Rectal smooth muscle tissue (tissue), 1 donor: ENCODE results near the gene MME.

Experiments used
- H3K27ac ChIP-seq: one replicate; pipeline ENCODE4 v1.7.0; 2013; ENCODE audit warnings: low read depth, low read length, inconsistent platforms
- H3K27me3 ChIP-seq: one replicate; pipeline ENCODE4 v1.7.0; 2013; ENCODE audit warnings: low read length; ENCODE audit not compliant: control insufficient read depth, insufficient read depth
- H3K36me3 ChIP-seq: one replicate; pipeline ENCODE4 v1.7.0; 2013; ENCODE audit warnings: low read length; ENCODE audit not compliant: control insufficient read depth, insufficient read depth
- H3K4me1 ChIP-seq: one replicate; pipeline ENCODE4 v1.7.0; 2013; ENCODE audit warnings: low read length; ENCODE audit not compliant: control insufficient read depth, insufficient read depth
- H3K4me3 ChIP-seq: one replicate; pipeline ENCODE4 v1.7.0; 2013; ENCODE audit warnings: low read length
- H3K9ac ChIP-seq: one replicate; pipeline ENCODE4 v1.7.0; 2013; ENCODE audit warnings: low read length

The MME gene

DNA sequence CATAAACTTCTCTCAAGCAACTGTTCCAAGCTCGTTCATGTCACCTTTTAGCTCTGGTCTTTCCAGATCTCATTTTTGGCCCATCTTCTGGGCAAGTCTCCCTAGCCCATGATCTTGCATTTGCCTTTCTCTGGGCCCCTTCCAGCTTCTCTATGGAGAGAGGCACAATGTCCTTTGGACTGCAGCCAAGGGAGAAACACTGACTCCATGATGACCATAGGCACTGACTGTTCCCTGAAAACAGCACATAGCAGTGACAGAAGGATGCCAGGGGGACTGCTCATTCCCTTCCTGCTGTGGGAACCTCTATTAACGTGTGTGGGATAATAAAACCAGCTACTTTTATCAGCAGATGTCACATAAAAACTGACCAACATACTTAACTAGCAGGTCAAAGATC lies 153.1 kb downstream of the MME start:
- H3K36me3 ChIP-seq, result no peaks in the 10 kb centered on the region
- peaks cover 3% of the 10 kb centered on the region for H3K4me1 ChIP-seq
- H3K4me3 ChIP-seq, result no peak overlapping the region
- no peaks in the 10 kb centered on the region for H3K27me3 ChIP-seq
- H3K9ac ChIP-seq, result no peak overlapping the region
- H3K27ac ChIP-seq, result no peak overlapping the region
